A549 (cell line): ENCODE results near the gene KCNH8. TPM values are rescaled to one million over a fixed set of nuclear protein-coding genes. Genes with fewer than 3 reads are reported as not detected.

Experiments used
- ATAC-seq, 2 experiments: fragments of 200-7000 bp in 1 of 2; fragments of >200 bp in 1 of 2; cut with Nextera tagmentation in 1 of 2; cut with Tn5 transposase in 1 of 2; 3 replicates each; pipeline versions ENCODE4 v1.8.0 to v1.9.1; 2018 to 2020; ENCODE audit warnings: mild to moderate bottlenecking in 1 of 2, moderate library complexity in 1 of 2
- CTCF ChIA-PET: fragments of 300-600 bp; sonication (Branson Sonifier 250); formaldehyde crosslinking; extraction: SDS; loops from one replicate; lab custom pipeline; 2021; ENCODE audit warnings: antibody characterized with exemption, inconsistent platforms; lab: Yijun Ruan, JAX
- POLR2A ChIA-PET: fragments of 350-600 bp; formaldehyde crosslinking; extraction: SDS; loops from one replicate; lab custom pipeline; 2021; ENCODE audit warnings: antibody characterized with exemption, inconsistent platforms; lab: Yijun Ruan, JAX
- DNase-seq, 2 experiments: peaks; one replicate each; pipeline versions ENCODE4 v3.0.0 to v3.0.0-alpha.2; 2011 to 2016; ENCODE audit warnings: low read depth in 1 of 2, low spot score in 1 of 2
- FAIRE-seq: peaks from 2 replicates; lab custom pipeline; 2011; peaks lifted over from hg19 to GRCh38; lab: Jason Lieb, UNC
- H3K27ac ChIP-seq, 2 experiments: fragments of >200 bp; sonication (Bioruptor Twin); formaldehyde crosslinking; 3 replicates each; pipeline ENCODE4 v1.5.1; 2016 to 2017
- H3K4me1 ChIP-seq: fragments of >200 bp; sonication (Bioruptor Twin); formaldehyde crosslinking; 3 replicates; pipeline ENCODE4 v1.6.1; 2016
- H3K4me2 ChIP-seq: fragments of >200 bp; sonication (Bioruptor Twin); formaldehyde crosslinking; 3 replicates; pipeline ENCODE4 v1.6.1; 2016
- H3K4me3 ChIP-seq: fragments of >200 bp; sonication (Bioruptor Twin); formaldehyde crosslinking; 3 replicates; pipeline ENCODE4 v1.5.1; 2016
- H3K9me3 ChIP-seq: fragments of >200 bp; sonication (Bioruptor Twin); formaldehyde crosslinking; 3 replicates; pipeline ENCODE4 v1.6.1; 2016
- BHLHE40 ChIP-seq: IDR thresholded peaks from 2 replicates; pipeline ENCODE4 v1.6.1; 2012; ENCODE audit warnings: low read depth, low read length, inconsistent platforms
- CHD2 ChIP-seq: fragments of 150-350 bp; IDR thresholded peaks from 2 replicates; pipeline ENCODE4 v1.6.1; 2014; ENCODE audit warnings: low read length; ENCODE audit not compliant: partially characterized antibody
- CHD4 ChIP-seq: fragments of 200-600 bp; sonication (generic); IDR thresholded peaks from 2 replicates; pipeline ENCODE4 v1.6.1; 2016; ENCODE audit warnings: antibody characterized with exemption, mild to moderate bottlenecking, borderline replicate concordance
- EHF ChIP-seq: fragments of 250-450 bp; sonication (Bioruptor Pico); IDR thresholded peaks from 2 replicates; pipeline ENCODE4 v1.5.0; 2020; ENCODE audit warnings: mild to moderate bottlenecking
- EHMT2 ChIP-seq: fragments of 200-600 bp; sonication (generic); IDR thresholded peaks from 2 replicates; pipeline ENCODE4 v1.6.1; 2016; ENCODE audit warnings: antibody characterized with exemption, low read depth, mild to moderate bottlenecking, moderate library complexity
- ELK1 ChIP-seq: fragments of 150-350 bp; IDR thresholded peaks from 2 replicates; pipeline ENCODE4 v1.6.1; 2014; ENCODE audit warnings: low read depth, mild to moderate bottlenecking, low read length
- HDAC2 ChIP-seq: fragments of 200-600 bp; sonication (generic); IDR thresholded peaks from 2 replicates; pipeline ENCODE4 v1.6.1; 2016
- HEYL ChIP-seq: fragments of 250-450 bp; sonication (Bioruptor Pico); IDR thresholded peaks from 2 replicates; pipeline ENCODE4 v1.8.0; 2021; ENCODE audit warnings: mild to moderate bottlenecking, moderate library complexity
- HOXB13 ChIP-seq: fragments of 250-450 bp; sonication (Bioruptor Pico); IDR thresholded peaks from 2 replicates; pipeline ENCODE4 v1.5.0; 2020; ENCODE audit warnings: low read depth, mild to moderate bottlenecking, moderate library complexity
- HOXB5 ChIP-seq: fragments of 250-450 bp; sonication (Bioruptor Pico); IDR thresholded peaks from 2 replicates; pipeline ENCODE4 v1.5.0; 2020; ENCODE audit warnings: mild to moderate bottlenecking, moderate library complexity
- JUNB ChIP-seq: fragments of >200 bp; sonication (Bioruptor Twin); formaldehyde crosslinking; IDR thresholded peaks from 2 replicates; pipeline ENCODE4 v1.6.1; 2016
- KDM1A ChIP-seq: fragments of 200-600 bp; sonication (generic); IDR thresholded peaks from 2 replicates; pipeline ENCODE4 v1.6.1; 2016; ENCODE audit warnings: low read depth, mild to moderate bottlenecking
- KDM5A ChIP-seq: fragments of 200-600 bp; sonication (generic); IDR thresholded peaks from 2 replicates; pipeline ENCODE4 v1.6.1; 2016; ENCODE audit warnings: antibody characterized with exemption, mild to moderate bottlenecking
- MAFK ChIP-seq: fragments of 450-650 bp; IDR thresholded peaks from 2 replicates; pipeline ENCODE4 v1.6.1; 2014; ENCODE audit not compliant: partially characterized antibody
- MAZ ChIP-seq: fragments of 150-350 bp; IDR thresholded peaks from 2 replicates; pipeline ENCODE4 v1.6.1; 2014; ENCODE audit warnings: antibody characterized with exemption, low read depth, low read length, borderline replicate concordance
- MYC ChIP-seq: IDR thresholded peaks from 2 replicates; pipeline ENCODE4 v1.6.1; 2012; ENCODE audit warnings: mild to moderate bottlenecking, inconsistent platforms, low read length, improper control_type of control experiment, borderline replicate concordance
- NFE2L2 ChIP-seq: fragments of 150-350 bp; conservative IDR thresholded peaks from 2 replicates; pipeline ENCODE4 v1.6.1; 2014; ENCODE audit warnings: low read length
- PHF8 ChIP-seq: fragments of 200-600 bp; sonication (generic); IDR thresholded peaks from 2 replicates; pipeline ENCODE4 v1.6.1; 2016; ENCODE audit warnings: low read depth, mild to moderate bottlenecking, antibody characterized with exemption, moderate library complexity, borderline replicate concordance
- POLR2AphosphoS2 ChIP-seq: conservative IDR thresholded peaks from 2 replicates; pipeline ENCODE4 v1.6.1; 2012; ENCODE audit warnings: low read length, improper control_type of control experiment, inconsistent platforms
- RNF2 ChIP-seq: fragments of 200-600 bp; sonication (generic); IDR thresholded peaks from 2 replicates; pipeline ENCODE4 v1.6.1; 2016; ENCODE audit warnings: low read depth, mild to moderate bottlenecking, antibody characterized with exemption, moderate library complexity, borderline replicate concordance
- SMC3 ChIP-seq: fragments of >200 bp; sonication (Bioruptor Twin); formaldehyde crosslinking; IDR thresholded peaks from 3 replicates; pipeline ENCODE4 v1.6.1; 2018; ENCODE audit warnings: inconsistent platforms
- TFCP2L1 ChIP-seq: fragments of 250-450 bp; sonication (Bioruptor Pico); IDR thresholded peaks from 2 replicates; pipeline ENCODE4 v1.5.0; 2021; ENCODE audit warnings: mild to moderate bottlenecking
- TP53 ChIP-seq: fragments of 250-450 bp; sonication (Bioruptor Pico); IDR thresholded peaks from 2 replicates; pipeline ENCODE4 v1.5.0; 2021; ENCODE audit warnings: mild to moderate bottlenecking, moderate library complexity
- ZC3H11A ChIP-seq: fragments of 450-650 bp; IDR thresholded peaks from 2 replicates; pipeline ENCODE4 v1.6.1; 2014; ENCODE audit warnings: antibody characterized with exemption, mild to moderate bottlenecking
- ZFP36 ChIP-seq: fragments of 450-650 bp; IDR thresholded peaks from 2 replicates; pipeline ENCODE4 v1.6.1; 2014; ENCODE audit warnings: borderline replicate concordance; ENCODE audit not compliant: partially characterized antibody
- ZNF302 ChIP-seq: fragments of 250-450 bp; sonication (Bioruptor Pico); IDR thresholded peaks from 2 replicates; pipeline ENCODE4 v1.9.0; 2021; ENCODE audit warnings: inconsistent platforms, mild to moderate bottlenecking, moderate library complexity
- WGBS: methylation state at CpG from one replicate; pipeline ENCODE4 v1.1.6; 2017; ENCODE audit errors: missing lambda C conversion rate; 5-methylcytosine and 5-hydroxymethylcytosine counted together
- polyA plus RNA-seq, 4 experiments: library from polyadenylated mRNA; depleted of rRNA in 3 of 4; stranded (reverse); fragments of >200 nt; fragmentation: RNase III in 1 of 4; extraction: RNeasy Plus Mini Kit Qiagen cat#74134 plus additional on column Dnase treatment in 1 of 4; gene quantifications; 2 replicates in 3 of 4; 3 replicates in 1 of 4; pipeline ENCODE4 v1.2.3, GENCODE V29; 2011 to 2017
- TF ChIP-seq, protein P1 (sequence below): fragments of >200 bp; sonication (Bioruptor Twin); formaldehyde crosslinking; IDR thresholded peaks from 2 replicates; pipeline ENCODE4 v1.6.1; 2016

The KCNH8 gene
- polyA plus RNA-seq, 2 of the 4 experiments (the other 2 are of a cell fraction) = 0.03 TPM; not detected in 1

- TF ChIP-seq TFCP2L1 (CRISPR knock-in tag) (no peak), CHD4 (no peak), EHF (CRISPR knock-in tag) (no peak)
- TF ChIP-seq, protein P1, sequence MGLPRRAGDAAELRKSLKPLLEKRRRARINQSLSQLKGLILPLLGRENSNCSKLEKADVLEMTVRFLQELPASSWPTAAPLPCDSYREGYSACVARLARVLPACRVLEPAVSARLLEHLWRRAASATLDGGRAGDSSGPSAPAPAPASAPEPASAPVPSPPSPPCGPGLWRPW = no peak
- no peaks in the 10 kb centered on the region for H3K9me3 ChIP-seq
- no peak for ATAC-seq
- H3K4me2 ChIP-seq = no peak overlapping the region
- H3K4me3 ChIP-seq = no peak overlapping the region
- FAIRE-seq = no peak
- CTCF ChIA-PET = no interaction called here
- 0% methylated on average over 1 of the region's 1 CpG for WGBS
- no peak overlapping the region for H3K27ac ChIP-seq
- POLR2A ChIA-PET = no interaction called here
- no peaks in the 10 kb centered on the region for H3K4me1 ChIP-seq
- DNase-seq = no peak
Measured at GRCh38 chr3:19527746-19528145, 379.4 kb downstream of the KCNH8 start.

DNA sequence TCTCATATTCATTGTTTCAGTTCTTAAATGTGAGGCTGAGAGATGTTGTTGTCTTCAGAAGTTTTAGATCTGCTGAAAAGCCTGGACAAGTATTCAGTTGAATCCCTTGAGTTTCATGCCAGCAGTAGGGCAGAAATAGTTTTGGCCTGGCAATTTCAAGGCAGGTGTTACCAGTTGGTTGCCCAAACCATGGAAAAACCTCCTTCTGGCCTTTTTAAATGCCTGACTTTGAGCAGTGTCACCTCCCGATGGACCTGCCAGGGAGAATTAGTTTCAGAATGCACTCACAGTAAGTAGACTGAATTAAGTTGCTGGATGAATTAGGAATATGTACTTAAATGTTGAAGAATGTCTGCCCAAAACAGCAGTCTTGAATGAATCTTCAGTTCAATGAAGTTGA, 383.1 kb downstream of the KCNH8 start:
- Histone ChIP-seq H3K4me3 (no peak overlapping the region), H3K4me2 (no peak overlapping the region), H3K27ac (no peak overlapping the region), H3K9me3 (no peaks in the 10 kb centered on the region), H3K4me1 (no peaks in the 10 kb centered on the region)
- POLR2A ChIA-PET = no interaction called here
- DNase-seq (no peak), ATAC-seq (no peak), FAIRE-seq (no peak)
- CTCF ChIA-PET = no interaction called here
- no peak for TF ChIP-seq CHD2
- no peak for TF ChIP-seq HDAC2
- no peak for TF ChIP-seq MYC
- TF ChIP-seq JUNB = no peak
- no peak for TF ChIP-seq EHF (CRISPR knock-in tag)
- no peak for TF ChIP-seq HEYL
- no peak for TF ChIP-seq ZC3H11A
- TF ChIP-seq KDM5A = no peak
- TF ChIP-seq RNF2 = no peak
- TF ChIP-seq BHLHE40 = no peak
- no peak for TF ChIP-seq HOXB5
- no peak for TF ChIP-seq CHD4
- 6% methylated on average over 1 of the region's 1 CpG for WGBS

- ChIA-PET CTCF (no interaction called here), POLR2A (no interaction called here)
- H3K4me2 ChIP-seq = no peak overlapping the region
- DNase-seq (no peak), FAIRE-seq (no peak), ATAC-seq (no peak)
- H3K27ac ChIP-seq = no peak overlapping the region
- H3K4me3 ChIP-seq = no peak overlapping the region
- H3K9me3 ChIP-seq = no peaks in the 10 kb centered on the region
- WGBS = 1% methylated on average over 2 of the region's 2 CpGs
- no peak for TF ChIP-seq ZNF302
- TF ChIP-seq HOXB13 (CRISPR knock-in tag) = no peak
- no peak for TF ChIP-seq JUNB
- no peak for TF ChIP-seq SMC3
- no peak for TF ChIP-seq MAFK
- no peak for TF ChIP-seq MAZ
- no peak for TF ChIP-seq EHMT2
- TF ChIP-seq PHF8 = no peak
- no peak for TF ChIP-seq NFE2L2
- TF ChIP-seq ZFP36 = no peak
- TF ChIP-seq TP53 (CRISPR knock-in tag) = no peak
- no peak for TF ChIP-seq ELK1
- TF ChIP-seq POLR2AphosphoS2 = no peak
- TF ChIP-seq KDM1A = no peak
- H3K4me1 ChIP-seq = no peaks in the 10 kb centered on the region
Measured at GRCh38 chr3:19539518-19540392, 391.4 kb downstream of the KCNH8 start.
